Neuronal stem cell (in vitro differentiated cells): ENCODE measurements around the gene RHOC.

Experiments
- DNase-seq: peaks from one replicate; pipeline ENCODE4 v3.0.0-alpha.2; 2013; ENCODE audit warnings: low spot score
- H2AFZ ChIP-seq: one replicate; pipeline ENCODE4 v1.6.1; 2013; ENCODE audit warnings: mild to moderate bottlenecking, low read length, inconsistent platforms
- H2AK5ac ChIP-seq: 2 replicates; pipeline ENCODE4 v1.6.1; 2013; ENCODE audit warnings: low read depth, mild to moderate bottlenecking, inconsistent platforms, low read length, moderate library complexity, mixed read lengths
- H2BK120ac ChIP-seq: 2 replicates; pipeline ENCODE4 v1.6.1; 2013; ENCODE audit warnings: low read depth, mild to moderate bottlenecking, inconsistent platforms, low read length, moderate library complexity, mixed read lengths
- H2BK12ac ChIP-seq: one replicate; pipeline ENCODE4 v1.6.1; 2013; ENCODE audit warnings: low read length, inconsistent platforms
- H2BK15ac ChIP-seq: 2 replicates; pipeline ENCODE4 v1.6.1; 2013; ENCODE audit warnings: mild to moderate bottlenecking, low read length, inconsistent platforms, mixed read lengths
- H2BK5ac ChIP-seq: one replicate; pipeline ENCODE4 v1.6.1; 2013; ENCODE audit warnings: inconsistent platforms, mild to moderate bottlenecking, low read length, moderate library complexity
- H3K14ac ChIP-seq: one replicate; pipeline ENCODE4 v1.6.1; 2013; ENCODE audit warnings: low read length, inconsistent platforms
- H3K18ac ChIP-seq: 2 replicates; pipeline ENCODE4 v1.6.1; 2013; ENCODE audit warnings: low read length, inconsistent platforms
- H3K23ac ChIP-seq: 2 replicates; pipeline ENCODE4 v1.6.1; 2013; ENCODE audit warnings: low read depth, mild to moderate bottlenecking, mixed read lengths, low read length, inconsistent platforms; ENCODE audit not compliant: poor library complexity
- H3K27ac ChIP-seq: replicated peaks from 3 replicates; pipeline ENCODE4 v1.5.1; 2013; ENCODE audit warnings: low read length, inconsistent platforms
- H3K27me3 ChIP-seq, 3 experiments: 2 replicates each; pipeline ENCODE4 v1.6.1; 2013; ENCODE audit warnings: low read length in 3 of 3, mild to moderate bottlenecking in 2 of 3, inconsistent platforms in 1 of 3, low read depth in 1 of 3, mixed read lengths in 1 of 3, moderate library complexity in 1 of 3; ENCODE audit not compliant: control insufficient read depth in 3 of 3, insufficient read depth in 3 of 3
- H3K36me3 ChIP-seq, 2 donors: replicated peaks in 1 of 2; 2 replicates each; pipeline ENCODE4 v1.6.1; 2013; ENCODE audit warnings: low read length in 2 of 2; ENCODE audit not compliant: control insufficient read depth in 2 of 2, insufficient read depth in 2 of 2
- H3K4ac ChIP-seq: 2 replicates; pipeline ENCODE4 v1.6.1; 2013; ENCODE audit warnings: inconsistent platforms, mild to moderate bottlenecking, low read length, moderate library complexity
- H3K4me1 ChIP-seq, 2 donors: 1 replicate in 1 of 2; 2 replicates in 1 of 2; pipeline ENCODE4 v1.6.1; 2013; ENCODE audit warnings: low read length in 2 of 2, low read depth in 1 of 2; ENCODE audit not compliant: control insufficient read depth in 2 of 2, insufficient read depth in 1 of 2
- H3K4me2 ChIP-seq: one replicate; pipeline ENCODE4 v1.6.1; 2013; ENCODE audit warnings: mild to moderate bottlenecking, low read length, inconsistent platforms; ENCODE audit not compliant: insufficient read depth, poor library complexity, severe bottlenecking
- H3K4me3 ChIP-seq, 2 donors: 2 replicates each; pipeline ENCODE4 v1.5.1; 2013; ENCODE audit warnings: low read length in 2 of 2, mild to moderate bottlenecking in 2 of 2, inconsistent platforms in 1 of 2, moderate library complexity in 1 of 2
- H3K79me1 ChIP-seq: one replicate; pipeline ENCODE4 v1.6.1; 2013; ENCODE audit warnings: low read depth, mild to moderate bottlenecking, inconsistent platforms, low read length, moderate library complexity
- H3K9ac ChIP-seq: one replicate; pipeline ENCODE4 v1.6.1; 2013; ENCODE audit warnings: mild to moderate bottlenecking, low read depth, low read length, inconsistent platforms; ENCODE audit not compliant: poor library complexity
- H3K9me3 ChIP-seq, 2 donors: replicated peaks in 1 of 2; 2 replicates each; pipeline versions ENCODE3 to v1.6.1; 2013; ENCODE audit warnings: low read length in 2 of 2, mild to moderate bottlenecking in 2 of 2, inconsistent platforms in 1 of 2, low read depth in 1 of 2, mixed read lengths in 1 of 2, moderate library complexity in 1 of 2; ENCODE audit not compliant: control insufficient read depth in 2 of 2, insufficient read depth in 1 of 2
- H4K8ac ChIP-seq: one replicate; pipeline ENCODE4 v1.6.1; 2013; ENCODE audit warnings: low read depth, mild to moderate bottlenecking, inconsistent platforms, low read length, moderate library complexity
- H4K91ac ChIP-seq: one replicate; pipeline ENCODE4 v1.6.1; 2013; ENCODE audit warnings: low read length, low read depth, mild to moderate bottlenecking, inconsistent platforms; ENCODE audit not compliant: poor library complexity
- WGBS, 2 donors: extraction: QIAGEN DNeasy Blood & Tissue Kit; methylation state at CpG; one replicate each; pipeline ENCODE4 v1.1.7; 2013; ENCODE audit warnings: missing lambda C conversion rate in 2 of 2, mixed read lengths in 1 of 2; ENCODE audit not compliant: insufficient read length in 2 of 2, insufficient replicate concordance in 1 of 2; ENCODE audit errors: extremely low coverage in 2 of 2; 5-methylcytosine and 5-hydroxymethylcytosine counted together

RHOC gene

DNA sequence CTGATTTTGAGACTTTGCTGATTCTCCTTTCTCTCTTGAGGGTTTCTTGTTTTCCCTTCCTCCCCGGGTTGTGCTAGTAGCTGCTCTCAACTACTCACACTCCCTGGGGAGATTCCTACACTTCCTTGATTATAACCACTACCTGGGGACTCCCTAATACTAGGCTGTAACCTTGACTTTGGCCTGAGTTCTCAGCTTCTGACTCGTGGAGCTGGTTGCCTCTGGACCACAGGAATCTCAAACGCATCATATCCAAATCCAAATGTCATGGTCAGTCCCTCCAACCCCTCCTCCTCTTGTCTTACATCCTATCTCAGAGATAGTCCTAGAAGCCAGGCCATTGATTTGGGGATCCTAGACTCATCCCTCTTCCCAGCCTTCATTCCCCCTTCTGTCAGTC is 20.5 kb downstream of the RHOC start:
- WGBS, 2 donors, result no CpG with 5 or more reads among the region's 3 CpGs
- no peak for DNase-seq
- H3K23ac ChIP-seq, result no peak overlapping the region

GRCh38 chr1:112685913-112686312 is 21.0 kb downstream of the RHOC start:
- H2AK5ac ChIP-seq, result no peak overlapping the region
- no peak overlapping the region for H3K4me3 ChIP-seq
- no peak overlapping the region for H2AFZ ChIP-seq
- no peaks in the 10 kb centered on the region for H3K4me1 ChIP-seq
- no peak overlapping the region for H2BK15ac ChIP-seq
- H2BK5ac ChIP-seq, result no peak overlapping the region
- H3K9ac ChIP-seq, result no peak overlapping the region
- H3K36me3 ChIP-seq, result peaks cover 8 to 51% of the 10 kb centered on the region in 2 donors
- no peak overlapping the region for H4K91ac ChIP-seq
- no peak for DNase-seq
- H2BK120ac ChIP-seq, result no peak overlapping the region
- no peak overlapping the region for H3K4me2 ChIP-seq
- H3K27me3 ChIP-seq, result no peaks in the 10 kb centered on the region
- H3K14ac ChIP-seq, result no peak overlapping the region
- no peak overlapping the region for H3K23ac ChIP-seq
- no peak overlapping the region for H2BK12ac ChIP-seq
- H3K27ac ChIP-seq, result no peak overlapping the region
- WGBS, 2 donors, result no CpG with 5 or more reads among the region's 5 CpGs
- H3K9me3 ChIP-seq, result no peaks in the 10 kb centered on the region
- H4K8ac ChIP-seq, result no peak overlapping the region
- peaks cover 4% of the 10 kb centered on the region for H3K79me1 ChIP-seq
- H3K18ac ChIP-seq, result no peak overlapping the region
- H3K4ac ChIP-seq, result no peak overlapping the region

More for the DNA sequence above, 20.5 kb downstream of the RHOC start:
- Histone ChIP-seq H3K18ac (no peak overlapping the region), H3K36me3 (peaks cover 9 to 55% of the 10 kb centered on the region in 2 donors), H4K91ac (no peak overlapping the region), H3K79me1 (peaks cover 3% of the 10 kb centered on the region), H3K14ac (no peak overlapping the region), H3K4me1 (no peaks in the 10 kb centered on the region), H3K27me3 (no peaks in the 10 kb centered on the region), H3K4ac (no peak overlapping the region), H2BK5ac (no peak overlapping the region), H2AFZ (no peak overlapping the region), H2BK12ac (no peak overlapping the region), H4K8ac (no peak overlapping the region), H2AK5ac (no peak overlapping the region), H3K27ac (no peak overlapping the region), H3K4me3 (no peak overlapping the region), H2BK15ac (no peak overlapping the region), H2BK120ac (no peak overlapping the region), H3K4me2 (no peak overlapping the region), H3K9ac (no peak overlapping the region), H3K9me3 (no peaks in the 10 kb centered on the region)

GRCh38 chr1:112678605-112679004 is 28.3 kb downstream of the RHOC start:
- no CpG with 5 or more reads among the region's 3 CpGs for WGBS, 2 donors
- no peaks in the 10 kb centered on the region for H3K27me3 ChIP-seq
- peaks cover 0 to 3% of the 10 kb centered on the region in 2 donors for H3K9me3 ChIP-seq
- H3K14ac ChIP-seq, result no peak overlapping the region
- no peak overlapping the region for H4K8ac ChIP-seq
- H3K4me3 ChIP-seq, result no peak overlapping the region
- no peak overlapping the region for H3K4me2 ChIP-seq
- H2BK5ac ChIP-seq, result no peak overlapping the region
- H3K36me3 ChIP-seq, result peaks cover 0 to 42% of the 10 kb centered on the region in 2 donors
- no peak overlapping the region for H3K23ac ChIP-seq
- H2AK5ac ChIP-seq, result no peak overlapping the region
- no peak overlapping the region for H3K18ac ChIP-seq
- no peak overlapping the region for H2BK120ac ChIP-seq
- no peak overlapping the region for H3K27ac ChIP-seq
- H3K9ac ChIP-seq, result no peak overlapping the region
- no peak overlapping the region for H4K91ac ChIP-seq
- DNase-seq, result no peak
- H3K4ac ChIP-seq, result no peak overlapping the region
- H3K79me1 ChIP-seq, result peaks cover 2% of the 10 kb centered on the region
- H2AFZ ChIP-seq, result no peak overlapping the region
- H3K4me1 ChIP-seq, result peaks cover 7 to 10% of the 10 kb centered on the region in 2 donors
- H2BK12ac ChIP-seq, result no peak overlapping the region
- no peak overlapping the region for H2BK15ac ChIP-seq

DNA sequence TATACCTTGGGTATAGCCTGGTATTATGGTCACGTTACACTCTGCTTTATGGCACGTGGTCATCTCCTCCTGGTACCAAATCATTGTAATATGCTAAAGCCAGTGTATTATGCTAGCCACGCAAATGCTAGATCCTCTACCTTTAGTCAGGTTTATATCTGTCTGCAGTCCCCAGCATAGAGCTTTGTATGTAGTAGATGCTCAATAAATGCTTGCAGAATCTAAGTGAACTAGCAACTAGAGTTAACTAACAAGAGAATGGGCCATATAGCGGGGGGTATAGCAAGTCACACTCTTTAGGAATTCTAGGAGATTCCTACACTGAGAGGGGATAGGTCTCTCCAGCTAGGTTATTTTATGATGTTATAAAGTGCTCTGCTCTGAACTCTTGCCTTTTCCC is 29.4 kb downstream of the RHOC start:
- H3K36me3 ChIP-seq, result peaks cover 0 to 42% of the 10 kb centered on the region in 2 donors
- no peak overlapping the region for H3K27ac ChIP-seq
- DNase-seq, result no peak
- H3K4me1 ChIP-seq, result peaks cover 7 to 10% of the 10 kb centered on the region in 2 donors
- H2AK5ac ChIP-seq, result no peak overlapping the region
- no peak overlapping the region for H2BK15ac ChIP-seq
- no peaks in the 10 kb centered on the region for H3K27me3 ChIP-seq
- H3K9ac ChIP-seq, result no peak overlapping the region
- H3K9me3 ChIP-seq, result peaks cover 0 to 3% of the 10 kb centered on the region in 2 donors
- H3K23ac ChIP-seq, result no peak overlapping the region
- no peak overlapping the region for H2BK120ac ChIP-seq
- no peak overlapping the region for H2BK12ac ChIP-seq
- H3K79me1 ChIP-seq, result peaks cover 2% of the 10 kb centered on the region
- no CpG with 5 or more reads among the region's 4 CpGs for WGBS, 2 donors
- no peak overlapping the region for H3K4ac ChIP-seq
- H2BK5ac ChIP-seq, result no peak overlapping the region
- no peak overlapping the region for H3K4me2 ChIP-seq
- no peak overlapping the region for H4K91ac ChIP-seq
- H3K14ac ChIP-seq, result no peak overlapping the region
- no peak overlapping the region for H3K4me3 ChIP-seq
- no peak overlapping the region for H2AFZ ChIP-seq
- H3K18ac ChIP-seq, result no peak overlapping the region
- H4K8ac ChIP-seq, result no peak overlapping the region
